HepG2 (cell line): ENCODE data around the gene LDLR. TPM values are rescaled to one million over a fixed set of nuclear protein-coding genes. Genes with fewer than 3 reads are reported as not detected.

Experiments
- ATF3 ChIP-seq: sonication (generic); formaldehyde crosslinking; IDR thresholded peaks from 2 replicates; pipeline ENCODE4 v1.4.0; 2020; ENCODE audit warnings: missing genetic modification reagents
- ATF7 ChIP-seq, 2 experiments: fragments of 450-650 bp in 1 of 2; sonication (generic) in 1 of 2; formaldehyde crosslinking in 1 of 2; IDR thresholded peaks; 2 replicates each; pipeline versions ENCODE4 v1.4.0 to v1.6.1; 2016 to 2020; ENCODE audit warnings: antibody characterized with exemption in 1 of 2, mild to moderate bottlenecking in 1 of 2, missing genetic modification reagents in 1 of 2
- E2F1 ChIP-seq: sonication (generic); formaldehyde crosslinking; IDR thresholded peaks from 2 replicates; pipeline ENCODE4 v1.5.0; 2020; ENCODE audit warnings: missing genetic modification reagents
- FOSL2 ChIP-seq: sonication (generic); formaldehyde crosslinking; IDR thresholded peaks from 2 replicates; pipeline ENCODE4 v1.4.0; 2020; ENCODE audit warnings: missing genetic modification reagents
- HDAC2 ChIP-seq: sonication (generic); formaldehyde crosslinking; IDR thresholded peaks from 2 replicates; pipeline ENCODE4 v1.4.0; 2020; ENCODE audit warnings: missing genetic modification reagents
- HNF1A ChIP-seq, 2 experiments: sonication (generic) in 1 of 2; formaldehyde crosslinking in 1 of 2; IDR thresholded peaks; 2 replicates each; pipeline versions ENCODE4 v1.4.0 to v1.6.1; 2016 to 2020; ENCODE audit warnings: borderline replicate concordance in 1 of 2, low read depth in 1 of 2, mild to moderate bottlenecking in 1 of 2, missing genetic modification reagents in 1 of 2
- HNRNPLL ChIP-seq: fragments of 200-400 bp; formaldehyde crosslinking; IDR thresholded peaks from 2 replicates; pipeline ENCODE4 v1.6.1; 2017; ENCODE audit warnings: mild to moderate bottlenecking, low read depth, low read length; ENCODE audit not compliant: poor library complexity, severe bottlenecking
- KDM5B ChIP-seq: sonication (generic); formaldehyde crosslinking; IDR thresholded peaks from 2 replicates; pipeline ENCODE4 v1.4.0; 2020; ENCODE audit warnings: missing genetic modification reagents, mild to moderate bottlenecking, borderline replicate concordance
- MIXL1 ChIP-seq: IDR thresholded peaks from 2 replicates; pipeline ENCODE4 v1.6.1; 2016
- NFKB2 ChIP-seq: sonication (generic); formaldehyde crosslinking; IDR thresholded peaks from 2 replicates; pipeline ENCODE4 v1.4.0; 2020; ENCODE audit warnings: missing genetic modification reagents, borderline replicate concordance
- POLR2A ChIP-seq, 2 experiments: IDR thresholded peaks; 2 replicates each; pipeline ENCODE4 v1.6.1; 2011; ENCODE audit warnings: low read depth in 2 of 2, low read length in 2 of 2, mild to moderate bottlenecking in 1 of 2, moderate library complexity in 1 of 2; ENCODE audit not compliant: insufficient read depth in 1 of 2
- SAP130 ChIP-seq: IDR thresholded peaks from 2 replicates; pipeline ENCODE4 v1.6.1; 2016; ENCODE audit warnings: low read depth
- TBX2 ChIP-seq: sonication (generic); formaldehyde crosslinking; IDR thresholded peaks from 2 replicates; pipeline ENCODE4 v1.5.0; 2020; ENCODE audit warnings: missing genetic modification reagents, mild to moderate bottlenecking, borderline replicate concordance
- TEAD3 ChIP-seq: optimal IDR thresholded peaks from 2 replicates; pipeline ENCODE3; 2016; ENCODE audit warnings: borderline replicate concordance
- U2AF1 ChIP-seq: fragments of 200-400 bp; formaldehyde crosslinking; optimal IDR thresholded peaks from 2 replicates; pipeline ENCODE3; 2017; ENCODE audit warnings: mild to moderate bottlenecking, low read depth, low read length
- U2AF2 ChIP-seq: fragments of 200-400 bp; formaldehyde crosslinking; IDR thresholded peaks from 2 replicates; pipeline ENCODE4 v1.6.1; 2017; ENCODE audit warnings: low read depth, mild to moderate bottlenecking, low read length
- YEATS4 ChIP-seq: sonication (generic); formaldehyde crosslinking; IDR thresholded peaks from 2 replicates; pipeline ENCODE4 v1.4.0; 2020; ENCODE audit warnings: missing genetic modification reagents, borderline replicate concordance
- ZBTB43 ChIP-seq: sonication (generic); formaldehyde crosslinking; conservative IDR thresholded peaks from 2 replicates; pipeline ENCODE4 v1.4.0; 2020; ENCODE audit warnings: missing genetic modification reagents
- ZNF225 ChIP-seq: sonication (generic); formaldehyde crosslinking; IDR thresholded peaks from 2 replicates; pipeline ENCODE4 v1.4.0; 2020; ENCODE audit warnings: mild to moderate bottlenecking, missing genetic modification reagents
- ZNF510 ChIP-seq: sonication (generic); formaldehyde crosslinking; IDR thresholded peaks from 2 replicates; pipeline ENCODE4 v1.4.0; 2020; ENCODE audit warnings: low read depth, mild to moderate bottlenecking, missing genetic modification reagents
- ZNF556 ChIP-seq: sonication (generic); formaldehyde crosslinking; IDR thresholded peaks from 2 replicates; pipeline ENCODE4 v1.4.0; 2020; ENCODE audit warnings: mild to moderate bottlenecking, missing genetic modification reagents, borderline replicate concordance
- ZNF652 ChIP-seq: IDR thresholded peaks from 2 replicates; pipeline ENCODE4 v1.6.1; 2016; ENCODE audit warnings: low read depth, borderline replicate concordance
- ZNF674 ChIP-seq: sonication (generic); formaldehyde crosslinking; IDR thresholded peaks from 2 replicates; pipeline ENCODE4 v1.5.0; 2020; ENCODE audit warnings: low read depth, mild to moderate bottlenecking, missing genetic modification reagents
- polyA plus RNA-seq, 8 experiments: library from polyadenylated mRNA; depleted of rRNA in 3 of 8; stranded (reverse) in 7 of 8; unstranded in 1 of 8; fragments of >200 nt; fragmentation: Illumina TruSeq in 4 of 8; extraction: Trizol in 4 of 8; gene quantifications; 2 replicates each; pipeline versions ENCODE4 v1.2.1 to v1.2.3, GENCODE V29; 2011 to 2016; ENCODE audit warnings: low read depth in 4 of 8, missing spikeins in 1 of 8, mixed read lengths in 1 of 8; ENCODE audit not compliant: insufficient read depth in 1 of 8
- total RNA-seq, 5 experiments: library from RNA; depleted of rRNA; stranded (reverse); fragments of >200 nt; fragmentation: Illumina TruSeq; extraction: Trizol; gene quantifications; 2 replicates each; pipeline ENCODE4 v1.2.3, GENCODE V29; 2016; ENCODE audit warnings: low read depth in 1 of 5

LDLR gene
- total and polyA plus RNA-seq, 2 of the 13 experiments (the other 11 are each of a cell fraction or from before 2014, with no cell fraction given): 51.6 to 92.5 TPM

- TF ChIP-seq E2F1 (no peak), KDM5B (CRISPR knock-in tag) (no peak), POLR2A (IDR thresholded peaks at IDR 0.05; ENCODE audit: insufficient read depth in 1 of 2, low read depth in 2 of 2, low read length in 2 of 2) (0 out of 4 replicates have a peak, but pooled peaks of 1 of the 2 experiments have one; percentile 7), ZNF510 (no peak), ZNF225 (0 out of 2 replicates have a peak, but pooled peaks have one; percentile 43), TBX2 (CRISPR knock-in tag) (peak; percentile 18; the same call in 1 of the 2 replicates), ATF3 (CRISPR knock-in tag) (0 out of 2 replicates have a peak, but pooled peaks have one; percentile 14), MIXL1 (CRISPR knock-in tag) (no peak), SAP130 (CRISPR knock-in tag) (peak; percentile 60), U2AF2 (no peak), HDAC2 (no peak), ZNF674 (CRISPR knock-in tag) (no peak), HNF1A (IDR thresholded peaks at IDR 0.05; ENCODE audit: low read depth) (no peak), HNF1A (CRISPR knock-in tag; IDR thresholded peaks at IDR 0.05; ENCODE audit: borderline replicate concordance) (0 out of 2 replicates have a peak, but pooled peaks have one; percentile 33), U2AF1 (no peak), ATF7 (IDR thresholded peaks at IDR 0.05) (no peak), ATF7 (CRISPR knock-in tag; IDR thresholded peaks at IDR 0.05) (peak; percentile 51; the same call in 1 of the 2 replicates), FOSL2 (peak; percentile 75), YEATS4 (no peak), ZNF556 (CRISPR knock-in tag) (0 out of 2 replicates have a peak, but pooled peaks have one; percentile 13), ZNF652 (no peak), HNRNPLL (peak; percentile 40), ZBTB43 (no peak), TEAD3 (CRISPR knock-in tag) (peak; percentile 29), NFKB2 (CRISPR knock-in tag) (no peak)
Observed at GRCh38 chr19:11138601-11139300, 49.5 kb downstream of the LDLR start (continued).
